NCI-H774 (cell line): Measurements from ENCODE around the gene KLK15.

ENCODE experiments used
- DNase-seq: peaks from one replicate; lab custom pipeline; 2025; lab: John Stamatoyannopoulos, UW

KLK15 gene, protein sequence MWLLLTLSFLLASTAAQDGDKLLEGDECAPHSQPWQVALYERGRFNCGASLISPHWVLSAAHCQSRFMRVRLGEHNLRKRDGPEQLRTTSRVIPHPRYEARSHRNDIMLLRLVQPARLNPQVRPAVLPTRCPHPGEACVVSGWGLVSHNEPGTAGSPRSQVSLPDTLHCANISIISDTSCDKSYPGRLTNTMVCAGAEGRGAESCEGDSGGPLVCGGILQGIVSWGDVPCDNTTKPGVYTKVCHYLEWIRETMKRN

DNA sequence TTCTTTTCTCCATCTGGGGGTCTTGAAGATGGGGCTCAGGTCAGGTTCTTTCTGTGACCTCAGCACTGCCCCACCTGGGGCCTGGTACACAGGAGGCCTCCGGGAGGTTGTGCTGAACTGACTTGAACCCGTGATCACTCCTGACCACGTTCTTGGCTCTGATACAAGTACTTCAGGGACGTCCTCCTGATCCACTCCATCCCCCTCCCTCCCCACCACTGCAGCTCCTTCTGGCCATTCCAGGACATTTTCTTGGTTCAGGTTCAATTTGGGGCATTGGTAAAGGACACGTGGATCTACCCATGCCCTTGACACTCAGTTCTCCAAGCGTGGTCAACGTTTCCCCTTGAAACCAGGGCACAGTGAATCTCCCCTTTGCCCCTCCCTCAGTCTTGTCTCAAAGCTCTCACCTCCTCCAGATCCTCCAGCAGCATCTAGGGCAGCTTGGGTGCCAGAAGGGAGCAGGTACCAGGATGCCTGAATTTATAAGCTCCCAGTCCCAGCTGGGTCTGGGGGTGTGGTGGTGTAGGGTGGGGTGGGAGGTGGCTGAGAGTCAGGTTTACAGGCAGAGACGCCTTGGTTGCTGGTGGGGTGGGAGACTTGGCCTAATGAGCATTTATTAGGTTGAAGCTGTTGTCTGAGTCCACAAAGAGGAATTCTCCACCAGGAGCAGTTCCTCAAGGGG is at the start of gene KLK15:
Gene KLK15 (minus strand): TSS at position 458 of the 685 bp plus-strand sequence. CDS start 2,082 bp downstream, outside the sequence.
- no peak for DNase-seq

DNA sequence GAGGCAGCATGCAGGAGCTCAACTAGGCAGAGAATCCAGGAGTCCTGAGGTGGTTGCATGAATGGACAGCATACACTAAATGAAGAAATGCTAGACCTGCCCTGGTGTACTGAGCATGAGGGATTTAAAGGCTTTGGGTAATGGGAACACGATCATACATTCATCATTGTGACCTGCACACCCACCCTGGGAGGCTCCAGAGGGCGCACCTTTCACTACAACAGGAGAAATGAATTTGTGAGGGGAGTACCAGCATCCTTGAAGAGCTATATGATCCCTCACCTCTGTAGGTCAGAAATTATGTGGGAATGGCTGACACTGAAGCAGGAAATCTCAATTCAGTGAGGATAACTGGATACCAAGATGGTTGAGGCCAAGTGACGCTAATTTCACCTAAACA is 48.8 kb upstream of the KLK15 start:
- DNase-seq: no peak

DNA sequence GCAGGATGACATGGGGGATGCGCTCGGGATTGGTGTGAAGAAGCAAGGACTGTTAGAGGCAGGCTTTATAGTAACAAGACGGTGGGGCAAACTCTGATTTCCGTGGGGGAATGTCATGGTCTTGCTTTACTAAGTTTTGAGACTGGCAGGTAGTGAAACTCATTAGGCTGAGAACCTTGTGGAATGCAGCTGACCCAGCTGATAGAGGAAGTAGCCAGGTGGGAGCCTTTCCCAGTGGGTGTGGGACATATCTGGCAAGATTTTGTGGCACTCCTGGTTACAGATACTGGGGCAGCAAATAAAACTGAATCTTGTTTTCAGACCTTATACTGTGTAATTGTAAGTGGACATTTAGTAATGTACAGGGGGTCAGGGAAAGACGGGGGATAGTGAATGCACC is 46.9 kb upstream of the KLK15 start:
- no peak for DNase-seq

DNA sequence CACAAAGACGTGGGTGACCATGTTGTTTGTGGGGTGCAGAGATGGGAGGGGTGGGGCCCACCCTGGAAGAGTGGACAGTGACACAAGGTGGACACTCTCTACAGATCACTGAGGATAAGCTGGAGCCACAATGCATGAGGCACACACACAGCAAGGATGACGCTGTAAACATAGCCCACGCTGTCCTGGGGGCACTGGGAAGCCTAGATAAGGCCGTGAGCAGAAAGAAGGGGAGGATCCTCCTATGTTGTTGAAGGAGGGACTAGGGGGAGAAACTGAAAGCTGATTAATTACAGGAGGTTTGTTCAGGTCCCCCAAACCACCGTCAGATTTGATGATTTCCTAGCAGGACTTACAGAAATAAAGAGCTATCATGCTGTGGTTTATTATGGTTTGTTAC is 45.5 kb upstream of the KLK15 start:
- no peak for DNase-seq

DNA sequence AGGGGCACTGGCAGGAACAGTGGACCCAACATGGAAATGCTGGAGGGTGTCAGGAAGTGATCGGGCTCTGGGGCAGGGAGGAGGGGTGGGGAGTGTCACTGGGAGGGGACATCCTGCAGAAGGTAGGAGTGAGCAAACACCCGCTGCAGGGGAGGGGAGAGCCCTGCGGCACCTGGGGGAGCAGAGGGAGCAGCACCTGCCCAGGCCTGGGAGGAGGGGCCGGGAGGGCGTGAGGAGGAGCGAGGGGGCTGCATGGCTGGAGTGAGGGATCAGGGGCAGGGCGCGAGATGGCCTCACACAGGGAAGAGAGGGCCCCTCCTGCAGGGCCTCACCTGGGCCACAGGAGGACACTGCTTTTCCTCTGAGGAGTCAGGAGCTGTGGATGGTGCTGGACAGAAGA is 44.0 kb upstream of the KLK15 start:
- DNase-seq: peak; percentile 27

DNA sequence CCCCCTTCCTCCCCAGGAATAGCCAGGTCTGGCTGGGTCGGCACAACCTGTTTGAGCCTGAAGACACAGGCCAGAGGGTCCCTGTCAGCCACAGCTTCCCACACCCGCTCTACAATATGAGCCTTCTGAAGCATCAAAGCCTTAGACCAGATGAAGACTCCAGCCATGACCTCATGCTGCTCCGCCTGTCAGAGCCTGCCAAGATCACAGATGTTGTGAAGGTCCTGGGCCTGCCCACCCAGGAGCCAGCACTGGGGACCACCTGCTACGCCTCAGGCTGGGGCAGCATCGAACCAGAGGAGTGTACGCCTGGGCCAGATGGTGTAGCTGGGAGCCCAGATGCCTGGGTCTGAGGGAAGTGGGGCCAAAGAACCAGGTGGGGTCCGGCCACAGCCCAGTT is 43.1 kb upstream of the KLK15 start:
- DNase-seq: no peak

DNA sequence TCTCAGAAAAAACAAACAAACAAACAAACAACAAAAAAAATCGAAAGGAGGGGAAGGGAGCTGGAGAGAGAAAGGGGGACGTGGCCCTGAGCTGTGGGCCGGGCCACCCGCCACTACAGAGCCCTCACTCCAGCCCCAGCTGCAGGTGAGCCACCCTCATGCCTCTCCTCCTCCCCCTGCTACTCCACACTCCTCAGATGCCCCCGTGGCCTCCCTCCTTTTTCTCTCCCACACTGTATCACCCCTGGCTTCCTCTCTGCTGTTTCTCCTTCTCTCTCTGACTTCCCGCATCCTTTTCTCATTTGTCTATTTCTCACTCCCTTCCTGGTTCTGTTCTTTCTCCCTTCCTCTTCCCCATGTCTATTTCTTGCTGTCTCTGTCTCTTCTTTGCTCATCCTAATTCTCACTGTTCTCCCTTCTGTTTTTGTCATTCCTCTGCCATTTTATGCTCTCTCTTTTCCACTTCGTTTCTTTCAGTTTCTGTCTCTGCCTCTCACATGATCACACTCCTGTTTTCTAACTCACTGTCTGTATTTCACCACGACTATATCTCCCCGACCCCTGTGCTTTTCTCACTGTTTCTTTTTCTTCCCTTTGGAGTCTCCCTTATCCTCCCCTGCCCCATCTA is 42.5 kb upstream of the KLK15 start:
- DNase-seq: no peak

DNA sequence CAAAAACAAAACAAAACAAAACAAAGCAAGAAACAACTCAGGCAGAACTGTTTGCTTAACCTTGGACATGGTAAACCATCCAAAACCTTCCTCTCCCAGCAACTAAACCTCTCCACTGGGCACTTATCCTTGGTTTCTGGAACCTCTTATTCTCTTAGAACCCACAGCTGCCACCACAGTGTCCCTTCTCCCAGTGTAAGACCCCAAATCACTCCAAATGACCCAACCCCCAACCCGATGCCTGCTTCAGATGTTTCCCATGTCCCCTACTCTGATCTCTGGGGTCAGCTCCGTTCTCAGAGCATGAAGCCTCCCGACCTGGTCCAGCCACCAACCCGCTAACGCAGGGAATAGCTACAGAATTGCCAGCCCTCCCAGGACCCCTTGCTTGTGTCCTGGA is 40.8 kb upstream of the KLK15 start:
- DNase-seq: no peak

DNA sequence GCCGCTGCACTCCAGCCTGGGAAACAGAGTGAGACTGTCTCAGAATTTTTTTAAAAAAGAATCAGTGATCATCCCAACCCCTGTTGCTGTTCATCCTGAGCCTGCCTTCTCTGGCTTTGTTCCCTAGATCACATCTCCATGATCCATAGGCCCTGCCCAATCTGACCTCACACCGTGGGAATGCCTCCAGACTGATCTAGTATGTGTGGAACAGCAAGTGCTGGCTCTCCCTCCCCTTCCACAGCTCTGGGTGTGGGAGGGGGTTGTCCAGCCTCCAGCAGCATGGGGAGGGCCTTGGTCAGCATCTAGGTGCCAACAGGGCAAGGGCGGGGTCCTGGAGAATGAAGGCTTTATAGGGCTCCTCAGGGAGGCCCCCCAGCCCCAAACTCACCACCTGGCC is 39.7 kb upstream of the KLK15 start, which contains the start of gene KLK2:
Gene KLK2 (plus strand): TSS at position 384 of the 400 bp plus-strand sequence. CDS start 35 bp downstream, outside the sequence.
- no peak for DNase-seq

DNA sequence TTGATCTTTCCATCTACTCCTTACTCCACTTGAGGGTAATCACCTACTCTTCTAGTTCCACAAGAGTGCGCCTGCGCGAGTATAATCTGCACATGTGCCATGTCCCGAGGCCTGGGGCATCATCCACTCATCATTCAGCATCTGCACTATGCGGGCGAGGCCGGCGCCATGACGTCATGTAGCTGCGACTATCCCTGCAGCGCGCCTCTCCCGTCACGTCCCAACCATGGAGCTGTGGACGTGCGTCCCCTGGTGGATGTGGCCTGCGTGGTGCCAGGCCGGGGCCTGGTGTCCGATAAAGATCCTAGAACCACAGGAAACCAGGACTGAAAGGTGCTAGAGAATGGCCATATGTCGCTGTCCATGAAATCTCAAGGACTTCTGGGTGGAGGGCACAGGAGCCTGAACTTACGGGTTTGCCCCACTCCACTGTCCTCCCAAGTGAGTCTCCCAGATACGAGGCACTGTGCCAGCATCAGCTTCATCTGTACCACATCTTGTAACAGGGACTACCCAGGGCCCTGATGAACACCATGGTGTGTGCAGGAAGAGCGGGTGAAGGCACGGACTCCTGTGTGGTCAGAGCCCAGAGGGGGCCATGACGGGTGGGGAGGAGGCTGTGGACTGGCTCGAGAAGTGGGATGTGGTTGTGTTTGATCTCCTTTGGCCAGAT is 37.2 kb upstream of the KLK15 start:
- DNase-seq: peak; percentile 11

DNA sequence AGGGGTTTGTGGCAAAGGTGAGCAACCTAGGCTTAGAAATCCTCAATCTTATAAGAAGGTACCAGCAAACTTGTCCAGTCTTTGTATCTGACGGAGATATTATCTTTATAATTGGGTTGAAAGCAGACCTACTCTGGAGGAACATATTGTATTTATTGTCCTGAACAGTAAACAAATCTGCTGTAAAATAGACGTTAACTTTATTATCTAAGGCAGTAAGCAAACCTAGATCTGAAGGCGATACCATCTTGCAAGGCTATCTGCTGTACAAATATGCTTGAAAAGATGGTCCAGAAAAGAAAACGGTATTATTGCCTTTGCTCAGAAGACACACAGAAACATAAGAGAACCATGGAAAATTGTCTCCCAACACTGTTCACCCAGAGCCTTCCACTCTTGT is 36.1 kb upstream of the KLK15 start:
- no peak for DNase-seq

DNA sequence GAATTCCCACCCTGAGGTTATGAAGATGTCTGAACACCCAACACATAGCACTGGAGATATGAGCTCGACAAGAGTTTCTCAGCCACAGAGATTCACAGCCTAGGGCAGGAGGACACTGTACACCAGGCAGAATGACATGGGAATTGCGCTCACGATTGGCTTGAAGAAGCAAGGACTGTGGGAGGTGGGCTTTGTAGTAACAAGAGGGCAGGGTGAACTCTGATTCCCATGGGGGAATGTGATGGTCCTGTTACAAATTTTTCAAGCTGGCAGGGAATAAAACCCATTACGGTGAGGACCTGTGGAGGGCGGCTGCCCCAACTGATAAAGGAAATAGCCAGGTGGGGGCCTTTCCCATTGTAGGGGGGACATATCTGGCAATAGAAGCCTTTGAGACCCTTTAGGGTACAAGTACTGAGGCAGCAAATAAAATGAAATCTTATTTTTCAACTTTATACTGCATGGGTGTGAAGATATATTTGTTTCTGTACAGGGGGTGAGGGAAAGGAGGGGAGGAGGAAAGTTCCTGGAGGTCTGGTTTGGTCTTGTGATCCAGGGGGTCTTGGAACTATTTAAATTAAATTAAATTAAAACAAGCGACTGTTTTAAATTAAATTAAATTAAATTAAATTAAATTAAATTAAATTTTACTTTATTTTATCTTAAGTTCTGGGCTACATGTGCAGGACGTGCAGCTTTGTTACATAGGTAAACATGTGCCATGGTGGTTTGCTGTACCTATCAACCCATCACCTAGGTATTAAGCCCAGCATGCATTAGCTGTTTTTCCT is 28.3 kb upstream of the KLK15 start:
- no peak for DNase-seq

DNA sequence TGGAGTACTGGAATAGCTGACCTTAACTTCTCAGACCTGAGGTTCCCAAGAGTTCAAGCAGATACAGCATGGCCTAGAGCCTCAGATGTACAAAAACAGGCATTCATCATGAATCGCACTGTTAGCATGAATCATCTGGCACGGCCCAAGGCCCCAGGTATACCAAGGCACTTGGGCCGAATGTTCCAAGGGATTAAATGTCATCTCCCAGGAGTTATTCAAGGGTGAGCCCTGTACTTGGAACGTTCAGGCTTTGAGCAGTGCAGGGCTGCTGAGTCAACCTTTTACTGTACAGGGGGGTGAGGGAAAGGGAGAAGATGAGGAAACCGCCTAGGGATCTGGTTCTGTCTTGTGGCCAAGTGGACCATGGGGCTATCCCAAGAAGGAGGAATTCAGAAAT is 27.6 kb upstream of the KLK15 start:
- DNase-seq: no peak

DNA sequence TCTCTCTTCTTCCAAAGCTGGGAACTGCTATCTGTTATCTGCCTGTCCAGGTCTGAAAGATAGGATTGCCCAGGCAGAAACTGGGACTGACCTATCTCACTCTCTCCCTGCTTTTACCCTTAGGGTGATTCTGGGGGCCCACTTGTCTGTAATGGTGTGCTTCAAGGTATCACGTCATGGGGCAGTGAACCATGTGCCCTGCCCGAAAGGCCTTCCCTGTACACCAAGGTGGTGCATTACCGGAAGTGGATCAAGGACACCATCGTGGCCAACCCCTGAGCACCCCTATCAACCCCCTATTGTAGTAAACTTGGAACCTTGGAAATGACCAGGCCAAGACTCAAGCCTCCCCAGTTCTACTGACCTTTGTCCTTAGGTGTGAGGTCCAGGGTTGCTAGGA is 26.5 kb upstream of the KLK15 start:
- DNase-seq: no peak

DNA sequence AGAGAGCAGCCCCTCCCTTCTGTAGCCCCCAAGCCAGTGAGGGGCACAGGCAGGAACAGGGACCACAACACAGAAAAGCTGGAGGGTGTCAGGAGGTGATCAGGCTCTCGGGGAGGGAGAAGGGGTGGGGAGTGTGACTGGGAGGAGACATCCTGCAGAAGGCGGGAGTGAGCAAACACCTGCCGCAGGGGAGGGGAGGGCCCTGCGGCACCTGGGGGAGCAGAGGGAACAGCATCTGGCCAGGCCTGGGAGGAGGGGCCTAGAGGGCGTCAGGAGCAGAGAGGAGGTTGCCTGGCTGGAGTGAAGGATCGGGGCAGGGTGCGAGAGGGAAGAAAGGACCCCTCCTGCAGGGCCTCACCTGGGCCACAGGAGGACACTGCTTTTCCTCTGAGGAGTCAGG is 25.5 kb upstream of the KLK15 start:
- peak; percentile 77 for DNase-seq

DNA sequence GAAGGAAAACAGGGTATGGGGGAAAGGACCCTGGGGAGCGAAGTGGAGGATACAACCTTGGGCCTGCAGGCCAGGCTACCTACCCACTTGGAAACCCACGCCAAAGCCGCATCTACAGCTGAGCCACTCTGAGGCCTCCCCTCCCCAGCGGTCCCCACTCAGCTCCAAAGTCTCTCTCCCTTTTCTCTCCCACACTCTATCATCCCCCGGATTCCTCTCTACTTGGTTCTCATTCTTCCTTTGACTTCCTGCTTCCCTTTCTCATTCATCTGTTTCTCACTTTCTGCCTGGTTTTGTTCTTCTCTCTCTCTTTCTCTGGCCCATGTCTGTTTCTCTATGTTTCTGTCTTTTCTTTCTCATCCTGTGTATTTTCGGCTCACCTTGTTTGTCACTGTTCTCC is 24.0 kb upstream of the KLK15 start:
- no peak for DNase-seq

DNA sequence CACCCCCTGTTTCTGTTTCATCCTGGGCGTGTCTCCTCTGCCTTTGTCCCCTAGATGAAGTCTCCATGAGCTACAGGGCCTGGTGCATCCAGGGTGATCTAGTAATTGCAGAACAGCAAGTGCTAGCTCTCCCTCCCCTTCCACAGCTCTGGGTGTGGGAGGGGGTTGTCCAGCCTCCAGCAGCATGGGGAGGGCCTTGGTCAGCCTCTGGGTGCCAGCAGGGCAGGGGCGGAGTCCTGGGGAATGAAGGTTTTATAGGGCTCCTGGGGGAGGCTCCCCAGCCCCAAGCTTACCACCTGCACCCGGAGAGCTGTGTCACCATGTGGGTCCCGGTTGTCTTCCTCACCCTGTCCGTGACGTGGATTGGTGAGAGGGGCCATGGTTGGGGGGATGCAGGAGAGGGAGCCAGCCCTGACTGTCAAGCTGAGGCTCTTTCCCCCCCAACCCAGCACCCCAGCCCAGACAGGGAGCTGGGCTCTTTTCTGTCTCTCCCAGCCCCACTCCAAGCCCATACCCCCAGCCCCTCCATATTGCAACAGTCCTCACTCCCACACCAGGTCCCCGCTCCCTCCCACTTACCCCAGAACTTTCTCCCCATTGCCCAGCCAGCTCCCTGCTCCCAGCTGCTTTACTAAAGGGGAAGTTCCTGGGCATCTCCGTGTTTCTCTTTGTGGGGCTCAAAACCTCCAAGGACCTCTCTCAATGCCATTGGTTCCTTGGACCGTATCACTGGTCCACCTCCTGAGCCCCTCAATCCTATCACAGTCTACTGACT is 21.4 kb upstream of the KLK15 start, which contains the start of gene KLK3:
Gene KLK3 (plus strand): TSS at position 280 of the 775 bp plus-strand sequence. CDS start 41 bp downstream, at position 321.
- no peak for DNase-seq

DNA sequence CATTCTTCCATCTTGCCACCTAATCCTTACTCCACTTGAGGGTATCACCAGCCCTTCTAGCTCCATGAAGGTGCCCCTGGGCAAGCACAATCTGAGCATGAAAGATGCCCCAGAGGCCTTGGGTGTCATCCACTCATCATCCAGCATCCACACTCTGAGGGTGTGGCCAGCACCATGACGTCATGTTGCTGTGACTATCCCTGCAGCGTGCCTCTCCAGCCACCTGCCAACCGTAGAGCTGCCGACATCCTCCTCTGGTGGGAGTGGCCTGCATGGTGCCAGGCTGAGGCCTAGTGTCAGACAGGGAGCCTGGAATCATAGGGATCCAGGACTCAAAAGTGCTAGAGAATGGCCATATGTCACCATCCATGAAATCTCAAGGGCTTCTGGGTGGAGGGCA is 18.2 kb upstream of the KLK15 start:
- DNase-seq: peak; percentile 2

DNA sequence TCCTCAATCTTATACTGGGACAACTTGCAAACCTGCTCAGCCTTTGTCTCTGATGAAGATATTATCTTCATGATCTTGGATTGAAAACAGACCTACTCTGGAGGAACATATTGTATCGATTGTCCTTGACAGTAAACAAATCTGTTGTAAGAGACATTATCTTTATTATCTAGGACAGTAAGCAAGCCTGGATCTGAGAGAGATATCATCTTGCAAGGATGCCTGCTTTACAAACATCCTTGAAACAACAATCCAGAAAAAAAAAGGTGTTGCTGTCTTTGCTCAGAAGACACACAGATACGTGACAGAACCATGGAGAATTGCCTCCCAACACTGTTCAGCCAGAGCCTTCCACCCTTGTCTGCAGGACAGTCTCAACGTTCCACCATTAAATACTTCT is 17.4 kb upstream of the KLK15 start:
- DNase-seq: no peak

DNA sequence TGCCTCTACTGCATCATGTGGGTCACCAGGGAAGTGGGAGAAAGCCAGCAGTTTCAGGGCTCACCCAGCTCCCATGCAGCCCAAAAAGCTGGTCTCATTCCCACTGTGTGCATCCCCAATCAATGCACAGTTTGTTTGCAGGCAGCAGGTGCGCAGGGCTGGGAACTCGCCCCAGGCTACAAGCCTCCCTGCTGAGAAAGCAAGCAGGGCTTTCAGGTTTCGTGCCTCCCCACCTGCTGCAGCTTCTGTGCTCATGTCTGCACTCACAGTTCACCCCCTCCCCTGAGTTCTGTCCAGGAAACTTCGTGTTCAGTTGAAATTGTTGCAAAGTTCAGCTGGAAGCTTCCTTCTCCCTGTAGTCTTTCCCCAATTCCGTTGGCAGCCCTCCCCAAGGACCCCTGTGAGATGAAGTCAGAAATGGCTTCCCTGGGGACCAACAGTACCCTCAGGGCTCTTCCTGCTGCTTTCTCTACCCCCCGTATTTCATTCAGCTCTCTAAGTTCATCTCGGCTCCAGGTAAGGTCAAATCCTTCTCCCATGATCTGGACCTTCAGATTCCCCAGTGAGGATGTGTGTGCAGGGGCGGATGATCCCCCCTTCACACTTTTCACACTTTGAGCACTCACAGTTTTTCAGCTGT is 11.0 kb upstream of the KLK15 start:
- DNase-seq: peak; percentile 68
